Measurements from ENCODE around the gene TNRC6C.
"Not testable (repeated sequence)": the region's sequence is repeated elsewhere in the genome, so short reads cannot be mapped to it uniquely, and the experiment has no call there.

TNRC6C gene

GRCh38 chr17:78137392-78138203 lies 179.1 kb downstream of the TNRC6C start:
- DNase-seq (ENCODE audit: low spot score) = no peak

GRCh38 chr17:78138204-78139060 lies 179.9 kb downstream of the TNRC6C start:
- DNase-seq (ENCODE audit: low spot score) = no peak

- not testable (repeated sequence) for DNase-seq (ENCODE audit: low spot score)
Measured at GRCh38 chr17:78139861-78140168, 181.3 kb downstream of the TNRC6C start.

- no peak for DNase-seq (ENCODE audit: low spot score)
Measured at GRCh38 chr17:78140169-78141051, 181.9 kb downstream of the TNRC6C start.

GRCh38 chr17:78141437-78142118 lies 183.1 kb downstream of the TNRC6C start:
- DNase-seq (ENCODE audit: low spot score) = no peak

- DNase-seq (ENCODE audit: low spot score) = no peak
Measured at GRCh38 chr17:78142119-78142861, 183.8 kb downstream of the TNRC6C start.

- DNase-seq (ENCODE audit: low spot score) = no peak
Measured at GRCh38 chr17:78143214-78144146, 185.0 kb downstream of the TNRC6C start.

GRCh38 chr17:78144147-78144719 lies 185.7 kb downstream of the TNRC6C start:
- peak; percentile 77 for DNase-seq (ENCODE audit: low spot score)

GRCh38 chr17:78144736-78145641 lies 186.5 kb downstream of the TNRC6C start:
- no peak for DNase-seq (ENCODE audit: low spot score)

GRCh38 chr17:78146471-78146869 lies 188.0 kb downstream of the TNRC6C start:
- no peak for DNase-seq (ENCODE audit: low spot score)

GRCh38 chr17:78146881-78147280 lies 188.4 kb downstream of the TNRC6C start:
- DNase-seq (ENCODE audit: low spot score) = no peak

- no peak for DNase-seq (ENCODE audit: low spot score)
Measured at GRCh38 chr17:78147315-78147998, 189.0 kb downstream of the TNRC6C start.

- DNase-seq (ENCODE audit: low spot score) = no peak
Measured at GRCh38 chr17:78148286-78149016, 189.9 kb downstream of the TNRC6C start.

- DNase-seq (ENCODE audit: low spot score) = no peak
Measured at GRCh38 chr17:78151514-78152008, 193.1 kb downstream of the TNRC6C start.

- no peak for DNase-seq (ENCODE audit: low spot score)
Measured at GRCh38 chr17:78154903-78155811, 196.7 kb downstream of the TNRC6C start.
